Jurkat, Clone E6-1 (cell line): ENCODE results near the gene NR3C1.

Experiments
- DNase-seq: peaks from one replicate; pipeline ENCODE4 v3.0.0-alpha.2; 2011; ENCODE audit warnings: low read depth, low spot score
- H3K4me3 ChIP-seq: 2 replicates; pipeline ENCODE4 v1.5.1; 2011; ENCODE audit warnings: mild to moderate bottlenecking, low read length, control low read depth, moderate library complexity

The NR3C1 gene

DNA sequence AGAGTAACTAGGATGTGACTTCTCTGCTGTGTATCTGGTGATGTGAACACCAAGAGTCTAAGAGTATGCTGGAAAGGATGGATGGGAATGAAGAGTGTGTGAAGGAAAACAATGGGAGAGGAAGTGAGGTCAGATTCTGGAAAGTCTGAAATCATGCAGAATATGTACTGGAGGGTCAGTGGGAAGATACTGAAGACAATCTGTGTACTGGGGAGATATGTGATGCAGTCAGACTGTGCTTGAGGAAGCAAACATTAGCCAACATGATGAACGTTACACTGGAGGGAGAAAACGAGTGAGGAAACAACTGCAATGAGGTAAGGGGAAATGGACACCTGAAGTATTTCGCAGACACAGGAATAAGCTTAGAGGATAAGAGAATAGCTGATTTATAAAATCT is 105.7 kb downstream of the NR3C1 start:
- no peak overlapping the region for H3K4me3 ChIP-seq
- no peak for DNase-seq

DNA sequence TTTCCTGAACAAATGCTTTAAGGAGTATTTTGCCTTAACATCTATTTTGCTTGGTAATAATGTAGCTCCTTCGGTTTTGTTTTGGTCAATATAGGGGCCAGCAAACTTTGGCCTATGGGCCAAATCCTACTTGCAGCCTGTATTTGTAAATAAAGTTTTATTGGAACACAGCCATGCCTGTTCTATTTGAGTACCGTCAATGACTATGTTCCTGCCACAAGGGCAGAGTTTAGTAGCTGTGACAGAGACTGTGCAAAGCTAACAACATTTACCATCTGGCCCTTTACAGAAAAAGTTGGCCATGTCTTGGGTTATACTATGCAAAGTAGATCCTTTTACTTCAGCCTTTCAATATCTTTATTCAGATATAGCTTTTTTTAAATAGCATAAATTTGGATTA is 113.4 kb downstream of the NR3C1 start:
- H3K4me3 ChIP-seq = no peak overlapping the region
- no peak for DNase-seq

DNA sequence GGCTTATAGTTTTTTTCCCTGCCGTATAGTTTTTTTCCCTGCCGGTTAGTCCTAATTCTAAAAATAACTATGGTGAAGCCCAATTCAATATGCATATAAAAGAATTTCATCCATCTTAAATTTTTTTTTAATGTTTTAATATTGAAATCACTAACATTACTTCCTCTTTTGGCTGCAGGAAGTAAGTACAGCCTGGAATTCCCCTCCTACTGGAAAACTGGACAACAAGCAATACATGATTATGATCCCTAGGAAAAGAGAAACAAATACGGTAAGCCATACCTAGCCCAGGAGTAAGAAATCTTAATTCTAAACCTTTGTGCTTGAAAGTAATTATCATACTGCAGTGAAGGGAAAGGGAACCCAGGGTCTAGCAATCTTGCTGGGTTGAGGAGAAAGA is 119.0 kb downstream of the NR3C1 start:
- H3K4me3 ChIP-seq = no peak overlapping the region
- no peak for DNase-seq

DNA sequence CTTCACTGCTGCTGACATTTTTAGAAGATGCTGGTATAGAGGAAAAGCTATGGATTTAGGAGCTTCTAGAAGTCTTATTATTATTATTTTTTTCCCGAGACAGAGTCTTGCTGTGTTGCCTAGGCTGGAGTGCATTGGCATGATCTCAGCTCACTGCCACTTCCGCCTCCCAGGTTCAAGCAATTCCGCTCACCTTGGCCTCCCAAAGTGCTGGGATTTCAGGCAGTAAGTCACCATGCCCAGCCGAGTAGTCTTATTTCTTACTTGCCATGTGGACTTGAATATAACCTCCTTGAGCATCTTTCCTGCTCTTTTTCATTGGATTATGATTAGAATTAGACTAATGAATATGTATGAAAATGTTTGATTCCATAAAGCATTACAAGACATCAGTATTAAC is 119.5 kb downstream of the NR3C1 start:
- no peak overlapping the region for H3K4me3 ChIP-seq
- no peak for DNase-seq

DNA sequence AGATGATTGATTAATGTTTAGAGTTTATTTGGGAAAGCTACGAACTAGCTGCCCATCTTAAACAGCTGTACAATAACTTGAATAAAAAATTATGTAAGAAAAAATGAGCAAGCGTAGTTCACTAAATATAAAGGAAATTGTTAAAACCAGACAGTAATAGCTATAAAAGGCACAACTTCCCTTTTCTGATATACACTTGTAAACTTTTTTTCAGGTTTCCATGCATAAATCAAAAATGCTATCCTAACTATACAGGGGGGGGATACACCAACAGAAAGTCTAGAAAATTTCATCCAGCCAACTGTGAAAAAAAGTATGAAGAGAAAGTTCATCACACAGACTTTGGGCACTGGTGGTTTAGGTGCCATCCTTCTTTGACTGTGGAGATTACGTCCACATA is 122.3 kb downstream of the NR3C1 start:
- no peak for DNase-seq
- no peak overlapping the region for H3K4me3 ChIP-seq

DNA sequence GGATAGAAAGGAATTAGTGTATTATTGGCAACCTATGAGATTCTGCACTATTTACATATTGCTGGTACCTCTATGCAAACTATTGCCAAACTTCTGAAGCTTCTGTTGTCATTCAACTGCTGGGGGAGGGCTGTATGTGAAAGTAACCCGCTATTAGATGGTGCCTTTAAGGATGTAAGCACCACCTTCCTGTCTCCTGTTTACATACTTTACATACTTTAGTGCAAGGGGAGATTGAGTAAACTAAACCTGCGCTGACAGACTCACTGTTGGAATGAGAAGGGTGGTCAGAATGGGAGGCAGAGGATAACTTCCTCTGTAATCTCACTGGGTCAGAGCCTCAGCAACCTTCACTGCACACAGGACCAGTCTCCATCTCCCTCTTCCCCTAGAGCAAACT is 123.8 kb downstream of the NR3C1 start:
- H3K4me3 ChIP-seq = no peak overlapping the region
- no peak for DNase-seq

DNA sequence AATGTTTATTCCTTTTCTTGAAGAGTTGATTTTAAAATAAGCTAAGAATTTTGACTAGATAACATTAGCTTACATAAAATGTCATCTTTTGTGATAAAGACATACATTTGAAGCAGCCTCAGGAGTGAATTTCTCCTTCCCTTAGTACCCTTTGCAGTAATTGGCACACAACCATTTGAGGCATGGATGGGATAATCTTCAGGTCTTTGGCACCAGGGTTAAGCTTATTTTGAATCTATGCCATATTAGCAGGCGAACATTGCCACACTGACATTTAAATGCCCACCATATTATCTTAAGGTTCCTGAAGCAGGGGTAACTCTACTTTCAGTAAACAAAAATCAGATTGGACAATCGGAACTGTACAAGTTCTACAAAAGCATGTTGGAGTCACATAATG is 126.0 kb downstream of the NR3C1 start:
- H3K4me3 ChIP-seq = no peak overlapping the region
- no peak for DNase-seq

DNA sequence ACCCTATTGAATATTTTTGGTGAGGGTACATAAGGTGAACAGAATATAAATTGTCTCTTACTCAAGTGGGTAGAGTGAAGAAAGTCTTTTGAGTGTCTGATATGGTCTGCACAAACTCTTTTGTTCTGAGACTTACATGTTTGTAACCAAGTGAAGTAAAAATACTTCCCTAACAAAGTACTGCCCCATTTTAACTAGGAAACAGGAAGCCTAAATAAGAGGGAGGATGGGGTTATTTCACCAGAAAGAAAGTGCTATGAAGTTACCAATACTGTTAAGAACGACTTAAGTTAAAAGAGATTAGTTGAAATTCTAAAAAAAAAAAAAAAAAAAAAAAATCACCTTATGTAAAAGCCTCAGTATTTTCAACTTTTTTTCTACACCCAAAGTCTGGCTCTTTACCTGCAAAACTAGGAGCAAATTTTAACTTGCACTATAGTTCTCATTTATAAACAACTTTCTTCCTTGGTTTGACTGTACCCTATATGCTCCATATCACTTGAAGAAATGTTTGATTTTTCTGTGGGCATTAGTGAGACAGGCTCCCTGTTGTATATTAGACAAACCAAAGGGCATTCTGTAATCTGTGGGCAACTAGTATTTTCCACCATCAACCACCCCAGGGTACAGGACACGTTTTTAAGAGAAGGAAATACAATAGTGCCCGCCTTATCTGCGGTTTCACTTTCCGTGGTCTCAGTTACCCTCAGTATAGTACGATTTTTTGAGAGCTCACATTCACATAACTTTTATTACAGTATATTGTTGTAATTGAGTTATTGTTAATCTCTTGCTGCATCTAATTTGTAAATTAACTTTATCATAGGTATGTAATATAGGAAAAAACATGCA is 127.7 kb downstream of the NR3C1 start:
- peak; percentile 5 for DNase-seq
- H3K4me3 ChIP-seq = no peak overlapping the region

DNA sequence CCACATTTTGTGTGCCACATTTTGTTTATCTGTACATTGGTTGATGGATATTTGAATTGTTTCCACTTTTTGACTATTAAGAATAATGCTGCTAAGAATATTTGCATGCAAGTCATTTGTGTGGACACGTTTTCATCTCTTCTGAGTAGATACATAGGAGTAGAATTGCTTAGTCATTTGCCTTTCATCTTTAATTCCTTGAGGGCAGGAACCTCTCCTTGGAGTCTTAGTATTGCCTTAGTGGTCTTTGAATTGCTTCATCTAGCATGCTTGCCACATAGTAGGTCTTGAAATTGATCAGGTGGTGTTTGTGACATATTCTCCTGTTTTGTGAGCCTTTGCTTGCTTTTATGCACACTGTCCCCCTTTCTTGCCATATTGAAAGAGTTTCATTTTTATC is 128.5 kb downstream of the NR3C1 start:
- DNase-seq = no peak

DNA sequence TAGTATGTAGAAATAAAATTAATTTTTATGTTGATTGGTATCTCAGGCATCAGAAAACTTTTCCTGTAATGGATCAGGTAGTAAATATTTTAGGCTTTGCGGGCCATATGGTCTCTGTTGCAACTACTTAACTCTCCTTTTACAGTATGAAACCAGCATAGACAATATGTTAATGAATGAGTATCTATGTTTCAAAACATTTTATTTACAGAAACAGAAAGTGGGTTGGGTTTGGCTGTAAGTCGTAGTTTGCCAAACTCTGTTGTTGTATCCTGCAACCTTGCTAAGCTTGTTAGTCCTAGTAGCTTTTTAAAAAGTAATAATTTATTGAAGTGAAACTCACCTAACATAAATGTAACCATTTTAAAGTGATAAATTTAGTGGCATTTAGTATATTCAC is 132.1 kb downstream of the NR3C1 start:
- no peak for DNase-seq
- H3K4me3 ChIP-seq = no peak overlapping the region

More for the DNA sequence above, 128.5 kb downstream of the NR3C1 start:
- H3K4me3 ChIP-seq = no peak overlapping the region

DNA sequence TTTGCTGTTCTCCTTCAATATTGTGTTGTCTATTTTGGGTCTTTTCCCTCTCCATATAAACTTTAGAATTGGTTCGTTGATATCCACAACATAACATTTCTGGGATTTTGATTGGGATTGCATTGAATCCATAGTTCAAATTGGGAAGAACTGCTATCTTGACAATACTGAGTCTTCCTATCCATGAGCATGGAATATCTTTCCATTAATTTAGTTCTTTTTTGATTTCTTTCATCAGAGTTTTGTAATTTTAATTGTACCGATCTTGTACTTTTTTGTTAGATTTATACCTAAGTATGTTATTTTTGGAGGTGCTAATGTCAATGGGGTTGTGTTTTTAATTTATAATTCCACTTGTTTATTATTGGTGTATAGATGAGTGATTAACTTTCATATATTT is 135.1 kb downstream of the NR3C1 start:
- no peak for DNase-seq
- H3K4me3 ChIP-seq = no peak overlapping the region

DNA sequence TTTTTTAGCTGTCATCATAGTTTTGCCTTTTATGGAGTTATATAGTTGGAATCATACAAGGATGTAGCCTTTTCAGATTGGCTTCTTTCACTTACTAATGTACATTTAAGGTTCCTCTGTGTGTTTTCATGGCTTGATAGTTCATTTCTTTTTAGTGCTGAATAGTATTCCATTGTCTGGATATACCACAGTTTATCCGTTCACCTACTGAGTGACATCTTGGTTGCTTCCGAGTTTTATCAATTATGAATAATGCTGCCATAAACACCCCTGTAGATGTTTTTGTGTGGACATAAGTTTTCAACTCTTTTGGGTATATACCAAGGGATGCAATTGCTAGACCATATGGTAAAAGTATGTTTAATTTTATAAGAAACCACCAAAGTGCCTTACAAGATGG is 136.3 kb downstream of the NR3C1 start:
- DNase-seq = no peak
- H3K4me3 ChIP-seq = no peak overlapping the region

DNA sequence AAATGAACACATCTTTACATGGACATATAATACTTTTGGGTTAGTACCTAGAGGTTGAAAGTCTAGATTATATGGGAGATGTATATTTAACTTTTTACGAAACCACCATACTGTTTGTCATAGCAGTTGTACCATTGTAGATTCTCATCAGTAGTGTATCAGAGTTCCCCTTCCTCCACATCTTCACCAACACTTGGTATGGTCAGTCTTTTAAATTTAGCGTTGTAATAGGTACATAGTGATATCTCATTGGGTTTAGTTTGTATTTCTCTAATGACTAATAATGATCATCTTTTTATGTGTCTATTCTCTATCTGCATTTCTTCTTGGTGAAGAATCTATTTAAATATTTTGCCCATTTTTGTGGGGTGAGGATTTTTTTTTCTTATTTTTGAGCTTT is 137.5 kb downstream of the NR3C1 start:
- no peak overlapping the region for H3K4me3 ChIP-seq
- DNase-seq = no peak

DNA sequence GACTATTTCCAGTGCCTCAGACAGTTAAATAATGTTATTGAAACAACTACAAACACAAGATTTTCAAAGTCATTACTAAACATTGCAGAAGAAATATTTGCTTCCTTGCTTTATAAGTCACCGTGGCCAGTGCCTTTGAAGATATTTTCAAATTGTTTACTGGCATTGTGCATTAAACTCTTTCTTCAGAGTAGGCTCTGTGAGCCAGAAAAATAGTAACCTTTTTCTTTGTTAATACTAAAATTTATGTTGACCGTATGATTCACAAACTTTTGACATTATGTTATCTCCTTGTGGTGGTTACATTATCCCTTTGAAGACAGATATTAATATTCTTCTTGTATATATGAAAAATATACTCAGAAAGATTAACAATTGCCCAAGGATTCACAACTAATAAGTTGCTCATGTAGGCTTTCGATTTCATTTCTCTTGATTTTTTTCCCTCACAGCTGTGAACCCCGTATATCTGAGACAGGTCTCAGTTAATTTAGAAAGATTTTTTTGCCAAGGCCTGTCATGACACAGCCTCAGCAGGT is 140.1 kb downstream of the NR3C1 start:
- H3K4me3 ChIP-seq = no peak overlapping the region
- no peak for DNase-seq

DNA sequence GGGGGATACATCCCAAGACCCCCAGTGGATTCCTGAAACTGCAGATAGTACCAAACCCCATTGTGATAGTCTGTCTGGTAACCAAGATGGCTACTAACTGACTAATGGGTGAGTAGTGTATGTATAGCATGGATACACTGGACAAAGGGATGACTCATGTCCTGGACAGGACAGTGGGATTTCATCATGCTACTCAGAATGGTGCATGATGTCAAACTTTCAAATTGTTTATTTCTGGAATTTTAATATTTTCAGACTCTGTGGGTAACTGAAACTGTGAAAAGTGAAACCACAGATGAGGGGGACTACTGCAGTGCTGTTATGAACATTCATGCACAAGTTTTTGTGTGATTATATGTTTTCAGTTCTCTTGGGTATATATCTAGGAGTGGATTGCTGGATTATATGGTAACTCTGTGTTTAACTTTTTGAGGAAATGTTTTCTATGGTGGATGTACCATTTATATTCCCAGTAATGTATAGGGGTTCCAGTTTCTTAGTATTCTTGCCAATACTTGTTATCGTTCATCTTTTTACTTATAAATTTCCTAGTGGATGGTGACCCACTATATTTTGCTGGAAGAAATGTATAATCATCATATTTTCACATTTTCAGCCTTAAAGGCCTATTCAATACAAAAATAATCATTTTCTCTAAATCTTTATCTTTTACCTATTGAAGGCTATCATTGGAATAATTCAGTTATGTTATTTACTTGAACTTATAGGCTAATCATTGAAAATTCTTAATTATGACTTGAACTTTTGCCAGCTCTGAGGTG is 140.9 kb downstream of the NR3C1 start:
- DNase-seq = no peak
- H3K4me3 ChIP-seq = no peak overlapping the region

DNA sequence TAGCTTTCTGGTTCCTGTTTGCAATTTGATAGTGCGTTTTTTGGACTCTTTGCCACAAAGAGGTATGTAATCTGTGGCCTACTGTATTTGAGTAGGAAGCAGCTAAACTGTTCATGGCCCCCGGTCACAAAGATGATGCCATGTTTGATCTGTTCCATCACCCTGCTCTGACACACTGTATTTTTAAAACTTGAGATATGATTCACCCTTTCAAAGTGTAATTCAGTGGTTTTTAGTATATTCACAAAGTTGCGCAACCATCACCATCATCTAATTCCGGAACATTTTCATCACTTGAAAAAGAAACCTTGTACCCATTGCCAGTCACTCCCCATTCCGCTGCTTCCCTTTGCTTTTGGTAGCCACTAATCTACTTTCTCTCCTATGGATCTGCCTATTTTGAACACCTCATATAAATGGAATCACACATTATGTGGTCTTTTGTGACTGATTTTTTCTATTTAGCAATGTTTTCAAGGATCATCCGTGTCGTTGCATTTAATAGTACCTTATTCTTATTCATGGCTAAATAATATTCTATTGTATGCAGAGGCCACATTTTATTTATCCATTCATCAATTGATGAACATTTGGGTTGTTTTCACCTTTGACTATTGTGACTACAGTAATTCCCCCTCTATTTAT is 141.6 kb downstream of the NR3C1 start:
- DNase-seq = no peak

DNA sequence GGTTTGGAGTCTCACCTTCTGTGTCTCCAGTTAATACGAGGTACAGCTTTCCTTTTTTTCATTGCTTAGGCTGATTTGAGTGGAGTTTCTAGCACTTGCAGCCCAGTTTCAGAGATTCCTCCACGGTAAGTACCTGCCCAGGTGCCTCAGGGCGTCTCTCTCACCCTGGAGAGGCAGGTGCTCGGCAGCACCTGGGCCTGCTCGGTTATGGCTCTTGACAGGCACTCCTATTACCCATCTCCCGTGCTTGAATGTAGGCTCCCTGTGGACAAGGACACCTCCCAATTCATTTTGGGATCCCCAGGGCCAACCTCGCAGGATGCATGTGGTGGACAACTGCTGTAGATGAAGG is 144.3 kb downstream of the NR3C1 start:
- H3K4me3 ChIP-seq = no peak overlapping the region
- no peak for DNase-seq

More for the DNA sequence above, 141.6 kb downstream of the NR3C1 start:
- H3K4me3 ChIP-seq = no peak overlapping the region

DNA sequence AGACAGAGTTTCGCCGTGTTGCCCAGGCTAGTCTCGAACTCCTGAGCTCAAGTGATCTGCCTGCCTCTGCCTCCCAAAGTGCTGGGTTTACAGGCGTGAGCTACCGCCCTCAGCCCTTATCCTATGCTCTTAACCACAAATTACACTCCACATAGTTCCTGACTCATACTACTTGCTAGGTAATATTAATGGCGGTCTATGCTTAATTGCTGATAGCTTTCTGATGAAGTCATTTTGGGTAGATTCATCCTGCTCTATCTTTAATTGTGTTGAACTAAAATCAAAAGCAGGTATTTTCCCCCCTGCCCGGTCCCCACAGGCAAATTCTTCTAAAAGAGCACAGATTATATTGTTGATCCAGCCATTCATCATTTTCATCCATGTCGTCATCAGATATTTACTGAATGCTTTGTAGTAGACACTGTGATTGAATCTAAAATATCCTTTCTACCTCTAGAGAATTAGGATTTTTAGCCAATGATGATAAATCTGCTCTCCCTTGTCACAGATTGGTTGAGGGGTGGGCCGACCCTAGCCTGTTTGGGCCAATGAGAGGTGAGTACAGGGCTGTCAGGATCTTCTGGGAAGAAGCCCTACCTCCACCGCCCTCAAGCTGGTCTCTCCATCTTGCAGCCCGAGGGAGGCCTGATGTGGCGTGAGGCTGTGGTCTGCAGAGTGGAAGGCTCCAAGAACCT is 144.8 kb downstream of the NR3C1 start:
- no peak overlapping the region for H3K4me3 ChIP-seq
- no peak for DNase-seq

DNA sequence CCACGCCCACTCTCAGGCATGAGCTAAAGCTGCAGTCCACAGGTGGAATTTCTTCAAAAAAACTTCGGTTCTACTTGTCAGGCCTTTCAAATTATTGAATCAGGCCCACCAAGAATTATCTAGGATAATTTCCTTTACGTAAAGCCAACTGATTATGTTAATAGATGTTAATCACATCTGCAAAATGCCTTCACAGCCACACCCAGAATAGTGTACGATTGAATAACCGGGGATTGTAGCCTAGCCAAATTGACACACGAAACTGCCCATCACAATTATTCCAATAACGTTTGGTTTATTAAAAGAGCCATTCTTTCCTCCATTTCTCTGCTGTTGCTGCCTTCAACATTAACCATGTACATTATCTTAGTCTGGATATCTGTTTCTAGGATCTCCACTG is 148.7 kb downstream of the NR3C1 start:
- DNase-seq = no peak
- no peak overlapping the region for H3K4me3 ChIP-seq
